Activated B cell treated with CpG ODN at 0.5 μM for 24 hours (primary cell): ENCODE data around the gene GID8. TPM values are rescaled to one million over a fixed set of nuclear protein-coding genes. Genes with fewer than 3 reads are reported as not detected.

Experiments
- ATAC-seq: fragments of 200-7000 bp; cut with Tn5 transposase; one replicate; pipeline ENCODE4 v1.10.0; 2021; ENCODE audit warnings: low read depth, mild to moderate bottlenecking, moderate library complexity
- CTCF ChIA-PET: fragments of 350-600 bp; sonication (Branson Sonifier 250); formaldehyde crosslinking; loops from one replicate; lab custom pipeline; 2021; ENCODE audit warnings: antibody characterized with exemption; lab: Charles Lee
- POLR2A ChIA-PET: fragments of 350-600 bp; sonication (Branson Sonifier 250); formaldehyde crosslinking; loops from one replicate; lab custom pipeline; 2021; ENCODE audit warnings: antibody characterized with exemption; lab: Charles Lee
- DNase-seq: peaks from one replicate; pipeline ENCODE4 v3.0.0; 2022
- H3K27ac Mint-ChIP-seq: one replicate; pipeline ENCODE4 v1.8.0; 2020; ENCODE audit warnings: mixed read lengths
- H3K27me3 Mint-ChIP-seq: one replicate; pipeline ENCODE4 v1.8.0; 2021; ENCODE audit warnings: mixed read lengths
- H3K36me3 Mint-ChIP-seq: one replicate; pipeline ENCODE4 v1.8.0; 2021; ENCODE audit warnings: low read depth, mixed read lengths
- H3K4me1 Mint-ChIP-seq: one replicate; pipeline ENCODE4 v1.8.0; 2021; ENCODE audit warnings: mixed read lengths
- H3K4me3 Mint-ChIP-seq: one replicate; pipeline ENCODE4 v1.8.0; 2020; ENCODE audit warnings: mild to moderate bottlenecking, mixed read lengths
- H3K9me3 Mint-ChIP-seq: one replicate; pipeline ENCODE4 v1.8.0; 2020; ENCODE audit warnings: mixed read lengths
- CTCF ChIP-seq: fragments of 200-600 bp; IDR thresholded peaks from one replicate; pipeline ENCODE4 v1.8.0; 2022; ENCODE audit warnings: antibody characterized with exemption, mild to moderate bottlenecking
- intact Hi-C: fragments of 100-400 bp; cut with micrococcal nuclease; formaldehyde crosslinking; loops from one replicate; pipeline ENCODE4 v1.15.1; 2024
- total RNA-seq: library from RNA; stranded (reverse); gene quantifications from 2 replicates; pipeline ENCODE4 v1.2.3, GENCODE V29; 2022

GID8 gene
- total RNA-seq, 1 donor from 2014 or later = 43.1 TPM

- no peaks in the 10 kb centered on the region for H3K9me3 Mint-ChIP-seq
- H3K36me3 Mint-ChIP-seq = peaks cover 86% of the 10 kb centered on the region
- peaks cover 10% of the 10 kb centered on the region for H3K4me1 Mint-ChIP-seq
- POLR2A ChIA-PET = no interaction called here
- intact Hi-C loops = no loop called here
- H3K27ac Mint-ChIP-seq = no peak overlapping the region
- no peak for TF ChIP-seq CTCF
- CTCF ChIA-PET = no interaction called here
- no peaks in the 10 kb centered on the region for H3K27me3 Mint-ChIP-seq
- no peak overlapping the region for H3K4me3 Mint-ChIP-seq
- DNase-seq (no peak), ATAC-seq (no peak)
Observed at GRCh38 chr20:62944746-62945145, 6.8 kb downstream of the GID8 start.

- intact Hi-C loops = no loop called here
- ATAC-seq (no peak), DNase-seq (no peak)
- H3K27ac Mint-ChIP-seq = no peak overlapping the region
- H3K4me1 Mint-ChIP-seq = peaks cover 8% of the 10 kb centered on the region
- CTCF ChIA-PET = no interaction called here
- no peak overlapping the region for H3K4me3 Mint-ChIP-seq
- peaks cover 95% of the 10 kb centered on the region for H3K36me3 Mint-ChIP-seq
- no peak for TF ChIP-seq CTCF
- no peaks in the 10 kb centered on the region for H3K9me3 Mint-ChIP-seq
- POLR2A ChIA-PET = no interaction called here
- no peaks in the 10 kb centered on the region for H3K27me3 Mint-ChIP-seq
Observed at GRCh38 chr20:62945771-62946339, 7.9 kb downstream of the GID8 start.

- ATAC-seq (no peak), DNase-seq (no peak)
- Mint-ChIP-seq H3K4me3 (no peak overlapping the region), H3K27ac (no peak overlapping the region), H3K36me3 (peaks cover 85% of the 10 kb centered on the region), H3K9me3 (no peaks in the 10 kb centered on the region), H3K27me3 (no peaks in the 10 kb centered on the region), H3K4me1 (peaks cover 6% of the 10 kb centered on the region)
- intact Hi-C loops = no loop called here
- ChIA-PET POLR2A (no interaction called here), CTCF (no interaction called here)
- no peak for TF ChIP-seq CTCF
Observed at GRCh38 chr20:62946918-62947317, 9.0 kb downstream of the GID8 start.

- ChIA-PET CTCF (interaction anchor here (0.7 kb wide), 1 partner anchor 25 kb away, joined by 4 read pairs; no protein-coding TSS in a partner anchor), POLR2A (interaction anchor here (0.6 to 1.0 kb wide), 2 partner anchors 12 to 590 kb away, joined by 3 read pairs; no protein-coding TSS in a partner anchor)
- no peak for ATAC-seq
- intact Hi-C loops = no loop called here
- Mint-ChIP-seq H3K27ac (no peak overlapping the region), H3K36me3 (peaks cover 77% of the 10 kb centered on the region), H3K4me1 (peaks cover 10% of the 10 kb centered on the region), H3K9me3 (no peaks in the 10 kb centered on the region), H3K4me3 (no peak overlapping the region), H3K27me3 (no peaks in the 10 kb centered on the region)
- DNase-seq = no peak
- no peak for TF ChIP-seq CTCF
Observed at GRCh38 chr20:62947532-62948300, 9.8 kb downstream of the GID8 start.

GRCh38 chr20:62949153-62949821 is 11.3 kb downstream of the GID8 start:
- peaks cover 62% of the 10 kb centered on the region for H3K36me3 Mint-ChIP-seq
- DNase-seq (no peak), ATAC-seq (no peak)
- H3K27ac Mint-ChIP-seq = no peak overlapping the region
- H3K4me3 Mint-ChIP-seq = no peak overlapping the region
- no peaks in the 10 kb centered on the region for H3K27me3 Mint-ChIP-seq
- intact Hi-C loops = no loop called here
- no peak for TF ChIP-seq CTCF
- H3K4me1 Mint-ChIP-seq = peaks cover 25% of the 10 kb centered on the region
- CTCF ChIA-PET = interaction anchor here (1.5 kb wide), 1 partner anchor 23 kb away, joined by 4 read pairs; no protein-coding TSS in a partner anchor
- POLR2A ChIA-PET = interaction anchor here (0.6 to 1.3 kb wide), 4 partner anchors 50 to 606 kb away, joined by 3 to 5 read pairs (median 4); no protein-coding TSS in a partner anchor
- no peaks in the 10 kb centered on the region for H3K9me3 Mint-ChIP-seq
